ENCODE results near the gene KRT20. TPM values are rescaled to one million over a fixed set of nuclear protein-coding genes. Genes with fewer than 3 reads are reported as not detected.
A peak's percentile ranks its signal among the peaks of the same experiment; 100 is the strongest.
"Not testable (repeated sequence)": the region's sequence is repeated elsewhere in the genome, so short reads cannot be mapped to it uniquely, and the experiment has no call there.

KRT20 gene
- total and polyA plus RNA-seq, 5 experiments from 2014 or later, result not detected

DNA sequence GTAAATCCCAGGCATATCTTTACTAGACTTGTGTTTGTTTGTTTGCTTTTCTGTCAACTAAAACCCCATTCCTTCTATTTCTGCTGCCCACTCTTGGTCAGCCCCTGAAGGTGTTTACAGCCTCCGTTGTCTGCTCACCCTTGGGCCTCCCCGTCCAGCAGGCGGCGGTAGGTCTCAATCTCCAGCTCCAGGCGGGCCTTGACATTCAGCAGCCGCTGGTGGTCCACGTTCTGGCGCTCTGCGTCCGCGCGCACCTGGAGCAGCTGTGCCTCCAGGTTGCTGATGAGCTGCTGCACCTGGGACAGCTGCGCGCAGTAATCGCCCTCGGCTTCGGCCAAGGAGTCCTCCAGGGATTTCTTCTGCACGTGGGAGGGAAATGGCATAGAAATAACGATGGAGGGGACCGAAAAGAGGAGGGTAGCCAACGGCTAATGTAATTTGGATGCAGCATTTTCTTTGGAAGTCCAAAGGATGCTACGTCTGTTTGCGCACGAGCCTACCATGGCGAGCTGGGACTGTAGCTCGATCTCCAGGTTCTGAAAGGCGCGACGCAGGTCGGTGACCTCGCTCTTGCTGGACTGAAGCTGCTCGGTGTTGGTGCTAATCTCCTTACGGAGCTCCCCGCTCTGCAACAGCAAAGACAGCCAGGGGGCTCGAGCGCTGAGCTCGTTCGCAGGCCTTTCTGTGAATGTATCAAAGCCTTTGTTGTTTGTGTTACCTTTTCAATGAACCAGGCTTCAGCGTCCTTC is 21.9 kb downstream of the KRT20 start:
- no peak for DNase-seq
- Mint-ChIP-seq H3K27ac (no peak overlapping the region), H3K36me3 (no peaks in the 10 kb centered on the region), H3K4me1 (no peaks in the 10 kb centered on the region), H3K4me3 (no peak overlapping the region), H3K27me3 (peaks cover 2 to 29% (median 25%) of the 10 kb centered on the region in 5 donors), H3K9me3 (no peaks in the 10 kb centered on the region)
- POLR2A ChIA-PET, result no interaction called here
- ATAC-seq, result no peak

DNA sequence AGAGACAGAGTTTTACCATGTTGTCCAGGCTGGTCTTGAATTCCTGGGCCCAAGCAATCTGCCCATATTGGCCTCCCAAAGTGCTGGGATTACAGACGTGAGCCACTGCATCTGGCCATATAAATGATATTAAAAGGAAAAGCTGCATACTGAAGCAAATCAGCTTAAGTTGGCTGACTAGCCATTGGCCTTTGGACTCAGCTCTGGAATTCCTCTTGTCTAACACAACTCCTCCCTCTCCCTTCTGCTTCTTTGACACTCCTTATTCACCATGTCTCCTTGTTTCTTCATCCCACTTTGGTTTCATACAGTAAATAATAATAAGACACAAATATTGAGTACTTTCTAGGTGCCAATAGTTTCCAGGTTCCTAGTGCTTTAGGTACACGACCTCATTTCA is 25.5 kb downstream of the KRT20 start:
- Mint-ChIP-seq H3K9me3 (no peaks in the 10 kb centered on the region), H3K4me3 (no peak overlapping the region), H3K4me1 (peaks cover 0 to 2% (median under 1%) of the 10 kb centered on the region in 4 donors), H3K27me3 (peaks cover 0 to 22% (median 17%) of the 10 kb centered on the region in 5 donors), H3K27ac (no peak overlapping the region), H3K36me3 (no peaks in the 10 kb centered on the region)
- POLR2A ChIA-PET, result no interaction called here
- no peak for DNase-seq
- ATAC-seq, result no peak

DNA sequence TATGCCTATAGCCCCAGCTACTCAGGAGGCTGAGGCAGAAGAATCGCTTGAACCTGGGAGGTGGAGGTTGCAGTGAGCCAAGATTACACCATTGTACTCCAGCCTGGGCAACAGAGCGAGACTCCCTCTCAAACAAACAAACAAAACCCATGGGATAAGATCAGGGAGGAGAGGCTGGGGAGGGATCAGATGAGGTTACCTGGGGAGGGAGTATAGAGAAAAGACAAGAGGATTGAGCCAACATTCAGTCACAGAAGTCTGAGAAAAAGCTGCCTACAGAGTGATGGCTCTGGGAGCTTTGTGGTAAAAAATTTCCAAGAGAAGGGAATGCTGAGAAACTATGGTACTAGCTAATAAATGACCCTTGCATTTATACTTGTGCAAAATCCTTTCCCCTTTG is 26.4 kb downstream of the KRT20 start:
- ATAC-seq, DNase-seq, H3K4me3 Mint-ChIP-seq, H3K9me3 Mint-ChIP-seq, H3K36me3 Mint-ChIP-seq, H3K4me1 Mint-ChIP-seq: not testable (repeated sequence)
- Mint-ChIP-seq H3K27ac (peak overlapping the region in 1 of 10 donors; percentile 29), H3K27me3 (peaks cover 0 to 25% (median 16%) of the 10 kb centered on the region in 5 donors)
- POLR2A ChIA-PET, result interaction anchor here (0.6 kb wide), 1 partner anchor 246 kb away, joined by 3 read pairs; no protein-coding TSS in a partner anchor

- POLR2A ChIA-PET, result interaction anchor here (1.0 kb wide), 1 partner anchor 831 kb away, joined by 4 read pairs; the partner anchor contains the start of gene EIF1
- DNase-seq (no peak), ATAC-seq (no peak)
- Mint-ChIP-seq H3K27me3 (peaks cover 1 to 30% (median 14%) of the 10 kb centered on the region in 5 donors), H3K9me3 (no peaks in the 10 kb centered on the region), H3K36me3 (no peaks in the 10 kb centered on the region), H3K27ac (peak overlapping the region in 2 of 10 donors; percentile 13 to 60), H3K4me1 (peaks cover 0 to 2% (median under 1%) of the 10 kb centered on the region in 4 donors), H3K4me3 (no peak overlapping the region)
These were observed 27.5 kb downstream of the KRT20 start for GRCh38 chr17:40857535-40857934.

DNA sequence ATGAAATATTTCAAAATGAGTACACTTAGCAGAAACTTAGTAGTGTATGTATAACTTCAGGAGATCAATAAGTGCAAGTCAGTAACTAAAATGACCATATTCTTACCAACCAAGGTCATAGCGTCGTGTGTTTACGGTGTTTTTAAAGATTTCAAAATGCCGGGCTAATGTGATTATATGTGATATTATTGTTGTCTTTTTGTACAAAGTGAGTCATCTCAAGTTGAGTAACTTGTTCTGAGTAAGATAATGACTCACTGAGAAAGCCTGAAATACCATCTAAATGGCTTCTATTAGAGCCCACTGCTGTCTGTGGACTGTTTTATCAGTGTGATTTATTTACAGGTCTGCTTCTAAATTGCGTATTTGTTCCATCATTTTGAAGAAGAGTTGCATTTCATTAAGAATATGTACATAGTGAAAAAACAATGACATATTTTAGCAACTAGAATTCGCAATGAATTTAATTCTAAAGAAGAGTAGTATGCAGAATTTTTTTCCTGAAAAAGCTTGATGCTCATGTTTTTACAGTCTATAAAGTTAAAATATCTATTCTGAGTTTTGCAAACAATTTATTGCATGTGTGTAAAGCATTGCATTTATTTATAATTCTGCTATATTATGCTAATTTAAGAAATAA is 30.7 kb downstream of the KRT20 start:
- no peaks in the 10 kb centered on the region for H3K36me3 Mint-ChIP-seq
- H3K4me3 Mint-ChIP-seq, result no peak overlapping the region
- no peak for DNase-seq
- ATAC-seq, result no peak
- H3K27ac Mint-ChIP-seq, result no peak overlapping the region
- POLR2A ChIA-PET, result interaction anchor here (1.0 kb wide), 1 partner anchor 239 kb away, joined by 3 read pairs; no protein-coding TSS in a partner anchor
- H3K9me3 Mint-ChIP-seq, result no peaks in the 10 kb centered on the region
- H3K27me3 Mint-ChIP-seq, result peaks cover 13 to 37% (median 23%) of the 10 kb centered on the region in 5 donors
- peaks cover 0 to 2% (median under 1%) of the 10 kb centered on the region in 4 donors for H3K4me1 Mint-ChIP-seq

DNA sequence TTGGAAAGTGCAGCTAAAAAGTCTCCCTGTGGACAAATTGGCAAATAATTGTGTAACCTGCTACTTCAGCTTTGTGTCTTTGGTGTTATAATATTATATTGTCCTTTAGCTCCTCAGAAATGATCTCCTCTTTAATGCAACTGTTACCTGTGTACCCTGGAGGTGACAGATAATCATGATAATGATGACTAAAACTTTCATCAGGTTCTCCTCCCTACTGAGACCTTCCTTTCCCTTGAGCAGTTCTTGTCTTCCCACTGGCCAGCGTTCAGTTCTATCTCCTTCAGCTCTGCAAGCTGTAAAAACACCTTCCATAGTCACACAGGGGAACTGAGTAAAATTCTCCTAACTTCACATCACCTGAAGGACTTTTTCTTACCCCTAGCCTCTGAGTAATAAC is 32.7 kb downstream of the KRT20 start:
- H3K4me3 Mint-ChIP-seq, result no peak overlapping the region
- H3K4me1 Mint-ChIP-seq, result peaks cover 0 to 2% (median under 1%) of the 10 kb centered on the region in 4 donors
- H3K36me3 Mint-ChIP-seq, result no peaks in the 10 kb centered on the region
- peaks cover 13 to 42% (median 24%) of the 10 kb centered on the region in 5 donors for H3K27me3 Mint-ChIP-seq
- ATAC-seq, result no peak
- H3K27ac Mint-ChIP-seq, result no peak overlapping the region
- no peak for DNase-seq
- POLR2A ChIA-PET, result no interaction called here
- no peaks in the 10 kb centered on the region for H3K9me3 Mint-ChIP-seq

DNA sequence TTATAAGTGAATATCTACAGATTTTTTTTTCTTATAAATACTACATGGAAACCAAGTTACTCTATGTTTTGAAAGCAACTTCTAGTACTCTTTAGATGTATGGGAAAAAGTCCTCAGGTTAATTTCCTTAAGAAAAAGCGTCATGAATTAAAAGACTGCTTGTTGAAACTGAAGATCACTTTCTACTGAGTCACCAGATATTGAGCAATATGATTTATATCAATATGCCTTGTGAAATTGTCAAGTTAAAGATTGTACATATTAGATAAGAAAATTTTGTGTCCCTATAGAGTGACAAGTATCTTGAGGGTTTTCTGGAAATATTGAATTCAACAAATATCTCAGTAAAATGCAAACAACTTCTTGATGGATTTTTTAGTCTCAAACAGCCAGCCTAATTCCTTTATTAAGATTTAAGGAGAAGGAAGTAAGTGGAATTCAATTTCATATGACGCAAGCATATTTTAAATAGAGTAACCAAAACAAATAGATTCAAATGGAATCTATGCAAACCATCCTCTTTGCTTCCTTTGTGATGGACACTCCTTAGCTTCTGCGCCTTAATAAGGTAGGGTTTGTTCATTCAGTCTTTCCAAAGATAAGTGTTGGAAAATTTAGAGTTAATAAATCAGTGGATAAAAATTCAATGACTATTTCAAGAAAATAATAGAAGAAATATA is 34.6 kb downstream of the KRT20 start:
- Mint-ChIP-seq H3K27me3 (peaks cover 21 to 53% (median 32%) of the 10 kb centered on the region in 5 donors), H3K27ac (no peak overlapping the region), H3K36me3 (no peaks in the 10 kb centered on the region), H3K9me3 (no peaks in the 10 kb centered on the region), H3K4me3 (no peak overlapping the region), H3K4me1 (no peaks in the 10 kb centered on the region)
- POLR2A ChIA-PET, result no interaction called here
- DNase-seq (no peak), ATAC-seq (no peak)

- ATAC-seq (no peak), DNase-seq (no peak)
- Mint-ChIP-seq H3K9me3 (no peaks in the 10 kb centered on the region), H3K36me3 (no peaks in the 10 kb centered on the region), H3K4me1 (no peaks in the 10 kb centered on the region), H3K4me3 (no peak overlapping the region), H3K27ac (no peak overlapping the region), H3K27me3 (peaks cover 24 to 54% (median 34%) of the 10 kb centered on the region in 5 donors)
- POLR2A ChIA-PET, result no interaction called here
These were observed 35.3 kb downstream of the KRT20 start for GRCh38 chr17:40849723-40850122.

- no peak overlapping the region for H3K4me3 Mint-ChIP-seq
- no peaks in the 10 kb centered on the region for H3K36me3 Mint-ChIP-seq
- no peaks in the 10 kb centered on the region for H3K4me1 Mint-ChIP-seq
- H3K9me3 Mint-ChIP-seq, result no peaks in the 10 kb centered on the region
- POLR2A ChIA-PET, result no interaction called here
- DNase-seq (no peak), ATAC-seq (no peak)
- no peak overlapping the region for H3K27ac Mint-ChIP-seq
- H3K27me3 Mint-ChIP-seq, result peaks cover 24 to 57% (median 38%) of the 10 kb centered on the region in 5 donors
These were observed 36.3 kb downstream of the KRT20 start for GRCh38 chr17:40848583-40849235.

GRCh38 chr17:40846515-40847144 is 38.4 kb downstream of the KRT20 start:
- H3K9me3 Mint-ChIP-seq, result no peaks in the 10 kb centered on the region
- H3K27me3 Mint-ChIP-seq, result peaks cover 19 to 62% (median 40%) of the 10 kb centered on the region in 5 donors
- DNase-seq, result no peak
- no peaks in the 10 kb centered on the region for H3K36me3 Mint-ChIP-seq
- POLR2A ChIA-PET, result no interaction called here
- peaks cover 0 to 6% (median 0%) of the 10 kb centered on the region in 4 donors for H3K4me1 Mint-ChIP-seq
- no peak overlapping the region for H3K4me3 Mint-ChIP-seq
- H3K27ac Mint-ChIP-seq, result no peak overlapping the region
- no peak for ATAC-seq

- no peak overlapping the region for H3K27ac Mint-ChIP-seq
- DNase-seq (no peak), ATAC-seq (no peak)
- no peak overlapping the region for H3K4me3 Mint-ChIP-seq
- H3K36me3 Mint-ChIP-seq, result no peaks in the 10 kb centered on the region
- peaks cover 0 to 6% (median 0%) of the 10 kb centered on the region in 4 donors for H3K4me1 Mint-ChIP-seq
- POLR2A ChIA-PET, result no interaction called here
- peaks cover 15 to 57% (median 32%) of the 10 kb centered on the region in 5 donors for H3K27me3 Mint-ChIP-seq
- H3K9me3 Mint-ChIP-seq, result no peaks in the 10 kb centered on the region
These were observed 40.4 kb downstream of the KRT20 start for GRCh38 chr17:40844671-40845107.

- DNase-seq (no peak), ATAC-seq (peak; percentile 47 to 57)
- peak overlapping the region in 1 of 10 donors; percentile 16 for H3K4me3 Mint-ChIP-seq
- peaks cover 0 to 6% (median under 1%) of the 10 kb centered on the region in 4 donors for H3K4me1 Mint-ChIP-seq
- H3K27me3 Mint-ChIP-seq, result peaks cover 11 to 49% (median 28%) of the 10 kb centered on the region in 5 donors
- H3K36me3 Mint-ChIP-seq, result no peaks in the 10 kb centered on the region
- H3K27ac Mint-ChIP-seq, result no peak overlapping the region
- no peaks in the 10 kb centered on the region for H3K9me3 Mint-ChIP-seq
- POLR2A ChIA-PET, result interaction anchor here (1.1 kb wide), 1 partner anchor 24 kb away, joined by 3 read pairs; no protein-coding TSS in a partner anchor
These were observed 41.8 kb downstream of the KRT20 start for GRCh38 chr17:40843242-40843641.

All from naive thymus-derived CD8-positive, alpha-beta T cell (primary cell).